ENCODE data around the gene KLC3. TPM values are rescaled to one million over a fixed set of nuclear protein-coding genes. Genes with fewer than 3 reads are reported as not detected.

The KLC3 gene
- total RNA-seq, 1 experiment from 2014 or later, result 22.8 TPM

DNA sequence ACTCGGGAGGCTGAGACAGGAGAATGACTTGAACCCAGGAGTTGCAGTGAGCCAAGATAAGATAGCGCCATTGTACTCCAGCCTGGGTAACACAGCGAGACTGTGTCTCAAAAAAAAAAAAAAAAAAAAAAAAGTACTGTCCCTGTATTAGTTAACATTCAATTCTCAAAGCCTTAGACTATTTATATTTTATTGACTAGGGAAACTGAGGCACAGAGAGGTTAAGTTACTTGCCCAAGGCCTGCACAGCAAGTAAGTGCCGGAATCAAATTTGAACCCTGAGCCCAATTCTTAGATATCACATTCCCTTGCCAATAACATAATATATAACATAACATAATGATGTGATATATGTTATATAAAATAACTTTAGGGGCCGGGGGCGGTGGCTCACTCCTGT lies 921 bp upstream of the KLC3 start:
- intact Hi-C loops (cut with micrococcal nuclease), result loop anchor here (2.0 to 5.0 kb wide), 5 partner anchors 91 to 537 kb away; partner anchors contain the start of genes BLOC1S3, GEMIN7, TRAPPC6A and ZNF296
- Histone ChIP-seq H3K4me3 (replicated peaks in 1 of 2; ENCODE audit: low read depth in 1 of 2, low read length in 2 of 2) (no peak overlapping the region), H3K9me2 (ENCODE audit: insufficient read depth) (no peaks in the 10 kb centered on the region), H3K9ac (ENCODE audit: low read length) (no peak overlapping the region), H3K4me2 (ENCODE audit: low read length) (no peak overlapping the region), H2AFZ (ENCODE audit: low read depth, low read length, poor library complexity, severe bottlenecking) (no peak overlapping the region), H3K36me3 (ENCODE audit: control insufficient read depth in 1 of 2, insufficient read depth in 2 of 2, low read length in 2 of 2) (no peaks in the 10 kb centered on the region), H3K27me3 (ENCODE audit: insufficient read depth, low read length) (no peaks in the 10 kb centered on the region), H3K79me2 (ENCODE audit: insufficient read depth, low read length) (0 out of 2 replicates have a peak, but pooled peaks cover 3% of the 10 kb centered on the region), H4K20me1 (ENCODE audit: insufficient read depth) (no peaks in the 10 kb centered on the region), H3K9me3 (ENCODE audit: control insufficient read depth in 1 of 2, insufficient read depth in 1 of 2, low read depth in 1 of 2, low read length in 2 of 2) (no peaks in the 10 kb centered on the region), H3K4me1 (ENCODE audit: control insufficient read depth in 1 of 2, insufficient read depth in 2 of 2, low read length in 2 of 2) (peaks cover 17 to 53% of the 10 kb centered on the region in 2 experiments), H3K27ac (ENCODE audit: low read depth, low read length) (no peak overlapping the region)
- CTCF ChIA-PET, result interaction anchor here (1.1 to 1.8 kb wide), 4 partner anchors 63 to 350 kb away, joined by 3 to 5 read pairs (median 4); no protein-coding TSS in a partner anchor
- ATAC-seq (no peak), DNase-seq (ENCODE audit: low read depth, low spot score) (no peak)
- BruUV-seq (replicated peaks), result no TSS peak
- TF ChIP-seq ELF1 (IDR thresholded peaks at IDR 0.05; ENCODE audit: borderline replicate concordance, low read depth) (no peak), ZFX (IDR thresholded peaks at IDR 0.05) (no peak), CEBPB (IDR thresholded peaks at IDR 0.05; ENCODE audit: low read depth) (no peak), EGR1 (IDR thresholded peaks at IDR 0.05; ENCODE audit: low read depth) (no peak), FOSL1 (IDR thresholded peaks at IDR 0.05; ENCODE audit: low read depth) (no peak), CBX3 (IDR thresholded peaks at IDR 0.05; ENCODE audit: low read depth) (no peak), SP1 (IDR thresholded peaks at IDR 0.05; ENCODE audit: low read depth) (no peak), POLR2A (IDR thresholded peaks at IDR 0.05; ENCODE audit: borderline replicate concordance, extremely low read depth, insufficient read depth, insufficient read length) (no peak), ZBTB33 (IDR thresholded peaks at IDR 0.05; ENCODE audit: extremely low read depth, insufficient replicate concordance, low read length) (no peak)
- TF ChIP-seq, protein P1, sequence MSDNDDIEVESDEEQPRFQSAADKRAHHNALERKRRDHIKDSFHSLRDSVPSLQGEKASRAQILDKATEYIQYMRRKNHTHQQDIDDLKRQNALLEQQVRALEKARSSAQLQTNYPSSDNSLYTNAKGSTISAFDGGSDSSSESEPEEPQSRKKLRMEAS (IDR thresholded peaks at IDR 0.05), result no peak
- POLR2A ChIA-PET, result no interaction called here
- RAD21 ChIA-PET (ENCODE audit: low non-redundant PET in 1 of 2, low total read pairs in 2 of 2, uncharacterized antibody in 2 of 2, unreplicated experiment in 2 of 2), result interaction anchor here in 1 of 2 experiments (1.2 kb wide), 1 partner anchor 161 kb away, joined by 4 read pairs; the partner anchor contains the start of gene BLOC1S3

Measured in HCT116 (cell line).